Central memory CD8-positive, alpha-beta T cell (primary cell): Measurements from ENCODE around the gene KCNH3.
"Not testable (repeated sequence)": the region's sequence is repeated elsewhere in the genome, so short reads cannot be mapped to it uniquely, and the experiment has no call there.

Experiments used
- ATAC-seq: fragments of 150-1000 bp; cut with Tn5 transposase; replicated peaks from 2 replicates; pipeline ENCODE4 v1.10.0; 2022; ENCODE audit warnings: mild to moderate bottlenecking, moderate FRiP score, moderate number of reproducible peaks; ENCODE audit not compliant: poor library complexity, severe bottlenecking; ENCODE audit errors: extremely low read depth
- DNase-seq, 2 donors: peaks; one replicate each; pipeline ENCODE4 v3.0.0; 2021; ENCODE audit warnings: low spot score in 2 of 2
- H3K27ac Mint-ChIP-seq: one replicate; pipeline ENCODE4 v1.8.0; 2022; ENCODE audit warnings: low read depth, mild to moderate bottlenecking, moderate library complexity, mixed read lengths
- H3K27me3 Mint-ChIP-seq: one replicate; pipeline ENCODE4 v1.8.0; 2022; ENCODE audit warnings: mixed read lengths
- H3K36me3 Mint-ChIP-seq: one replicate; pipeline ENCODE4 v1.8.0; 2022; ENCODE audit warnings: mild to moderate bottlenecking, moderate library complexity, mixed read lengths; ENCODE audit not compliant: insufficient read depth
- H3K4me1 Mint-ChIP-seq: one replicate; pipeline ENCODE4 v1.8.0; 2022; ENCODE audit warnings: mixed read lengths
- H3K4me3 Mint-ChIP-seq: one replicate; pipeline ENCODE4 v1.8.0; 2022; ENCODE audit warnings: mild to moderate bottlenecking, moderate library complexity, mixed read lengths
- H3K9me3 Mint-ChIP-seq: one replicate; pipeline ENCODE4 v1.8.0; 2022; ENCODE audit warnings: mixed read lengths

Gene KCNH3

GRCh38 chr12:49603721-49604120 is 64.9 kb downstream of the KCNH3 start:
- Mint-ChIP-seq H3K4me1 (no peaks in the 10 kb centered on the region), H3K36me3 (peaks cover 1% of the 10 kb centered on the region), H3K4me3 (no peak overlapping the region), H3K27me3 (no peaks in the 10 kb centered on the region), H3K27ac (no peak overlapping the region), H3K9me3 (no peaks in the 10 kb centered on the region)
- ATAC-seq (no peak), DNase-seq (no peak)

GRCh38 chr12:49604856-49605255 is 66.0 kb downstream of the KCNH3 start:
- no peaks in the 10 kb centered on the region for H3K9me3 Mint-ChIP-seq
- DNase-seq, result no peak
- H3K27me3 Mint-ChIP-seq, result no peaks in the 10 kb centered on the region
- H3K4me3 Mint-ChIP-seq, result no peak overlapping the region
- H3K4me1 Mint-ChIP-seq, result no peaks in the 10 kb centered on the region
- H3K36me3 Mint-ChIP-seq, result peaks cover 1% of the 10 kb centered on the region
- ATAC-seq, result no peak
- no peak overlapping the region for H3K27ac Mint-ChIP-seq

- not testable (repeated sequence) for H3K4me1 Mint-ChIP-seq, H3K36me3 Mint-ChIP-seq, H3K4me3 Mint-ChIP-seq, H3K9me3 Mint-ChIP-seq, H3K27ac Mint-ChIP-seq, DNase-seq, H3K27me3 Mint-ChIP-seq, ATAC-seq
Measured at GRCh38 chr12:49605539-49605938, 66.7 kb downstream of the KCNH3 start, which contains the start of gene FAM186B. Gene FAM186B, minus strand, starts transcription at chr12:49605639. Its CDS starts 162 bp downstream, at chr12:49605477.
